ENCODE measurements around the gene ZCCHC3.

Gene ZCCHC3

DNA sequence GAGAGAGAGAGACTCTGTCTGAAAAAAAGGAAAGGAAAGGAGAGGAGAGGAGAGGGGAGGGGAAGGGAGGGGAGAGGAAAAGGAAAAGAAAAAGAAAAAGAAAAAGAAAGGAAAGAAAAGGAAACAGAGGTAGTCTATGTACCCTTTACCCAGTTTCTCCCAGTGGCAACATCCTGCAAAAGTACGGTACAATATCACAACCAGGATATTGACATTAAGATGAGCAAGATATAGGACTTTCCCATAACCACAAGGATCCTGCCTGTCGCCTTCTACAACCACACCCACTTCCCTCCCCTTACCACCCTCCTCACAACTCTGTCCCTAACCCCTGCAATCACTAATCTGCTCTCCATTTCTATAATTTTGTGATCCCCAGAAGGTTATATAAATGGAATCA is 10.9 kb upstream of the ZCCHC3 start:
- DNase-seq = no peak

DNA sequence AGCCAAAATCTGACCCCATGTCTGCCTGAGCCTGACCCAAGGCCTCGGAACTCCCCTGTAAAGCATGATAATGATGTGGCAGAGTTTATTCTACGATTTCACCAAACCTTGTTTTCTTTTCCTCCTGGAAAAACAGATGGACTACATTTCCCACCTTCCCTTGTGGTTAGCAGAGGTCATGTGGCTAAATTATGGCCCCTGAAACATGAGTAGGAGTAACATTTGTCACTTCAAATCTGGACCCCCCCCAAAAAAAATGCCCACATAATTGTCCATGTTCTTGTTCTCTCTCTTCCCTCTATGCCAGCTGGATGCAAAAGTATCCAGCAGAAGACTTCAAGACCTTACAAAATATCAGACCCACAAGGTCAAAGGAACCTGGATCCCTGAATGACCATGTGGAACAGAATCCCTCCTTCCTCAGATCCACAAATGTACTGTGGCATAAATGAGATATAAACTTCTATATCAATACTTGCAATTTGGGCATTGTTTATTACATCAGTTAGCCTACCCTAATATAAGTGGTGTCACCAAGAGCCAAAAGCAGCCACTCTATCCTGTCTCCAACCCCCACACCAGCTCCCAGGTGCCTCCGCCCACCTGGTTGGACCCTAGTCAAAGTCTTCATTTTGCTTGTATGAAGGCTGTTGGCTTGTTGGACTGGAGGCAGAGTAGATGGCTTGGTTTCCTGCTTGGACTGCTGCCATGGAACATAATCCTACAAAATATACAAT is 8.2 kb upstream of the ZCCHC3 start:
- DNase-seq = peak; percentile 26

DNA sequence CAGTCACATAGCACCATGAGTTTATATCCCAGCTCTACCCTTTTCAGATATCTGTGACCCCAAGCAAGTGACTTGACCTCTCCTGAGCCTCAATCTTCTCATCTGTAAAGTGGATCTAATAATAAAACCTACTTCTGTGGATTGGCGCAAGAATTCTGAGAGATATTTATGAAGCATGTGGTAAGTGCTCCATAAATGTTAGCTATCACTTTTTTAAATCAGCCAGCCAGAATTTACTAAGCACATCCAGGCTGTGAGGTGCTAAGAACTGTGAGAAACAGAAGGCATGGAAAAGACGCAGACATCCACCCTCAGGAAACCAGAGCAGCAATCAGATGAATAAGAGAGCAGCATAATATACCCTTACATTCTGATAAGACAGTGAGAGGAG is 7.7 kb upstream of the ZCCHC3 start:
- DNase-seq = no peak

DNA sequence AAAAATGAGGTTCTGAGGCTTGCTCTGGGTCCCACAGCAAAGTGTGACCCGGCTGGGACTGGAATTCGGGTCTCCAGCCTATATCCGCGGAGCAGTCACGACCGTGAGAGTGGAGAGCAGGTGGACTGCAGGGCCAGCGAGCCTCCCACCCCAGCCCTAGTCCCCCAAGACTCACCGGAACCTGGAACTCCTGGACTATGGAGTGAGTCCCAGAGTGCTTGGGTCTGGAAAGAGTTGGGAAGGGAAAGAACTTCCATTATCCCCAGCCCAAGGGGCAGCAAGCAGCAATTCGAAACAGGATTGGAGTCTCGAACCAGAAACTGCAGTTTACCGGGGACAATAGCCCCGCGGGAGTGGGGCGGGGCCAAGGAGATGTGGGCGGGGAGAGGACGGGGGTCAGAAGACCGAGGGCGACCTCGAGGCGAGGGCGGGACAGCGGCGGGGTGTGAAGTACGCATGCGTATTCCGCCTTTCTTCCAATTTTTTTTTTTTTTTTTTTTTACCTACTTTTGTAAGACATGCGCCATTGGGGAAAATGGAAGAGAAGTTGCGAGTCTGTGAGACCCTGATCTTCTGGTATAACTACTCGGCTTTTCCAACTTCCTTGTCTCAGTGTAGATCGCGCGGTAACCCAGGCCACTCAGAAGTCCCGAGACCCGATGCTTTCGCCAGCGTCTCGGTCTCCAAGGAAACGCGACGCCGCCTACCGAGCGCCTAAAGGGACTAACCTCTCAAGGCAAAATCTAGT is 7.1 kb upstream of the ZCCHC3 start, which contains the start of gene C20orf96:
TSS of gene C20orf96 (minus strand) at position 667 of the 748 bp plus-strand sequence. CDS start at position 527, 140 bp downstream.
- DNase-seq = peak; percentile 95

DNA sequence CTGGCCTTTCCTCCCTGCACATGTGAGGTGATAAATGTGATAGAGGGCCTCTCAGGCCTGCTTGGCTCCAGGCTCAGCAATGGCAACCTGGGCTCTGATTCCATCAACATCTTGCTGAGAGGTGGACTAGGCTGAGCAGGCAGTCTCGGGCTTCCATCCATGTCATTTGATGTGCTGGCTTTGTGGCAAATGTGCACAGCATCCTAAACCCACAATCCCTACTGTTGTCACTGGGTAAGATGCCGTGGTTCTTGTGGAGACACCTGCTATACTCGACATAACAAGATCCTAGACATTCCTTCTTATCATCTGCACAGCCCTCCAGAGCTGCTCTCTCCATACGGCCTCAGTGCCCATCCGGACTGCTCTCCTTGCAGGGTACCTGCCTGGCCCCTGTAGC is 2.8 kb upstream of the ZCCHC3 start:
- no peak for DNase-seq

DNA sequence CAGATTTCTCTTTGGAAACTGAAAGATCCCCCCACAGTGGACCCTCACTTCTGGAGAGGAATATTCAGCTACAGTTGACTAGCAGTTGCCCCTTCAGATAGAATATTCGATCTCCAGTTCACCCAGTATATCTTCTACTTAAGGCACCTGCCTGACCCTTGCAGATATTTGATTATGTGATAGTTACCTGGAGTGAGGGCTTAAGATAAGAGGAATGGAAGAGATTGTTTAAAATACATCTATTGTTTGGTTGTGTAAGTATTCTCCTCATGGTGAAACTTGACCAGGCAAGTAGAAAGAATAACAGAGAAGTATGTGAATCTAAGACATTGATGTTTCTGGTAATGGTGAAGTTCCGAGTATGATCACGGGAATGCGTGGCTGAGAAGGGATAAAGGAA is 1.6 kb upstream of the ZCCHC3 start:
- no peak for DNase-seq

DNA sequence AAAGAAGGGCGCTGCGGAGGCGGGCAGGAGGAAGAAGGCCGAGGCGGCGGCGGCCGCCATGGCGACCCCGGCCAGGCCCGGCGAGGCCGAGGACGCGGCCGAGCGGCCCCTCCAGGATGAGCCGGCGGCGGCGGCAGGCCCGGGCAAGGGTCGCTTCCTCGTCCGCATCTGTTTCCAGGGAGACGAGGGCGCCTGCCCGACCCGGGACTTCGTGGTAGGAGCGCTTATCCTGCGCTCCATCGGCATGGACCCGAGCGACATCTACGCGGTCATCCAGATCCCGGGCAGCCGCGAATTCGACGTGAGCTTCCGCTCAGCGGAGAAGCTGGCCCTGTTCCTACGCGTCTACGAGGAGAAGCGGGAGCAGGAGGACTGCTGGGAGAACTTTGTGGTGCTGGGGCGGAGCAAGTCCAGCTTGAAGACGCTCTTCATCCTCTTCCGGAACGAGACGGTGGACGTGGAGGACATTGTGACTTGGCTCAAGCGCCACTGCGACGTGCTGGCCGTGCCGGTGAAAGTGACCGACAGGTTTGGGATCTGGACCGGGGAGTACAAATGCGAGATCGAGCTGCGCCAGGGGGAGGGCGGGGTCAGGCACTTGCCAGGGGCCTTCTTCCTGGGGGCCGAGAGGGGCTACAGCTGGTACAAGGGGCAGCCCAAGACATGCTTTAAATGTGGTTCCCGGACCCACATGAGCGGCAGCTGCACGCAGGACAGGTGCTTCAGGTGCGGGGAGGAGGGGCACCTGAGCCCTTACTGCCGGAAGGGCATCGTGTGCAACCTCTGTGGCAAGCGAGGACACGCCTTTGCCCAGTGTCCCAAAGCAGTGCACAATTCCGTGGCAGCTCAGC is 780 bp downstream of the ZCCHC3 start:
- peak; percentile 65 for DNase-seq

DNA sequence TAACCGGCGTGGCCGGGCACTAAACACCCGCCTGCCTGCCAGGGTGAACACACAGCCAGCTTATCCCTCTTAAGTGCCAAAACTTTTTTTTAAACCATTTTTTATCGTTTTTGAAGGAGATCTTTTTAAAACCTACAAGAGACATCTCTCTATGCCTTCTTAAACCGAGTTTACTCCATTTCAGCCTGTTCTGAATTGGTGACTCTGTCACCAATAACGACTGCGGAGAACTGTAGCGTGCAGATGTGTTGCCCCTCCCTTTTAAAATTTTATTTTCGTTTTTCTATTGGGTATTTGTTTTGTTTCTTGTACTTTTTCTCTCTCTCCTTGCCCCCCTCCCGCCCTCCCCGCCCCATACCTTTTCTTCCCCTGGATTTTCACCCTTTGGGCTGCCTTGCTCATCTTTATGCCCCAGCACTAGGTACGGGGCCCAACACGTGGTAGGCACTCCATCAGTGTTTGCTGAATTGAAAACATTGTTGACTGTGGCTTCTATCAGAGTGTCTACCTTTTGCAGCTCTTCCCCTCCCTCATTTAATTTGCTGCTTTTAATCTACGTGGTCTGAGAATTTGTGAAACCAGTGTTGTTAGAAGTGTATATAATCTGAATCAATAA is 1.5 kb downstream of the ZCCHC3 start:
- no peak for DNase-seq

DNA sequence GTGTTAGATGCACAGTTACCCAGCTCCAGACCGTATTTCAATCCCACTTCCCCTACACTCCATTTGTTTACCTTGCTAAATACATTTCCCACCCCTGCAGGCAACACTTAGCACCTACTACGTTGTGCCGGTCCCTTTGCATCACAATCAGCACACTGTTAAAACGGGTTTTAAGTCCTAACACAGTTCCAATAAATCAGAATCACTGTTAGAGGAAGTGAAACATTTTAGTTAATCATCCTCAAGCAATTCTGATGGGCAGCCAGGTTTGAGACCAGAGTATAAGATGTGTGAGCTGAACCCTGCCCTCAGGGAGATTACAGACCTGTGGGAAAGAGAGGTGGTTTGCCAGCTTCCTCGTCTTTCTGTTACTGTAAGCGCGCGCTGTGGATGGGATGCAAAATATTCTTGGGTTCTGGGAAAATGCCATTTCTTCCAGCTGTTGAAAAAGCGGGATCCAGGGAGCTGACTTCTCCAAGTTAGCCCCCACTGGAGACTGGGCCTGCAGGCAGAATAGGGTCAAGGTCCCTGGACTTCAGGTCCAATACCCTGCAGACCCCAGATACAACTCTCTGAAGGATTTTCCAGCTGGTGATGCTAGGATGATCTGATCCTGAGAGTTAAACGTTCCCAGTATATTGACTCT is 3.1 kb downstream of the ZCCHC3 start:
- DNase-seq = no peak

DNA sequence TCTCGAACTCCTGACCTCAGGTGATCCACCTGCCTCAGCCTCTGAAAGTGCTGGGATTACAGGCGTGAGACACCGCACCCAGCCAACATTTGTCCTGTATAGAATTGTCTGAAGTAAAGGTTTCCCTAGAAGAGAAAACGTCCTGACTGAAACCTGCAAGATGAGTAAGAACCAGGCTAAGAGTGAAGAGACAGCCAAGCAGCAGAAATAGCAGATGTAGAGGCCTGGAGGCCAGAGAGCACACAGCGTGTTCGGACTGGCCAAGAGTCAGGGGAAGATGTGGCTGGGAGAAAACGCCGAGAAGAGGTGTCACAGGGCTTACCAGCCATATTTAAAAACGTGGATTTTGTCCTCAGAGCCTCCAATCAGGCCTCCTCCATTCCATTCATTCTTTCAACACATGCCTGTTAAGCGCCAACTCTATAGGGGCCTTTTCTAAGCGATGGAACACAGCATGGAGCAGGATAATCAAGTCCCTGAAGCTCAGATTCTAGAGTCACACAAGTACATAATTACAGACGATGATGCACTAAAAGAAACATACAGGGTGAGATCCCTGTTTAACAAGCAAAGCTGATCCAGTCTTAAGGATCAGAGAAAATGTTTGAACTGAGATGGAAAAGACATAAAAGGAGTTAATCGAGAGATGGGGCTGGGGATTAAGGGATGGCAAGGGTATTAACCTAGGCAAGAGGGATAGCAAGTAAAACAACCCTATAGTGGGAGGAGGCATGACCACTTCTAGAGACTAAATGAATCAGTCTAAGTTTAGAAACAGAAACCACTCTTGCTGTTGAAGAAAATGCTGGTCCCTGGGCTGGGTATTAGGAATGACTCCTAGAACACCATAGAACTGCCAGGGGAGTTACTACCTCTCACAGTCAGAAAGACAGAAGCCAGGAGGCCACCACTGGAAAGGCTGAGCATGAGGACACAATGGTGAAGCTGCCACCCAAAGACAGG is 4.8 kb downstream of the ZCCHC3 start:
- no peak for DNase-seq

DNA sequence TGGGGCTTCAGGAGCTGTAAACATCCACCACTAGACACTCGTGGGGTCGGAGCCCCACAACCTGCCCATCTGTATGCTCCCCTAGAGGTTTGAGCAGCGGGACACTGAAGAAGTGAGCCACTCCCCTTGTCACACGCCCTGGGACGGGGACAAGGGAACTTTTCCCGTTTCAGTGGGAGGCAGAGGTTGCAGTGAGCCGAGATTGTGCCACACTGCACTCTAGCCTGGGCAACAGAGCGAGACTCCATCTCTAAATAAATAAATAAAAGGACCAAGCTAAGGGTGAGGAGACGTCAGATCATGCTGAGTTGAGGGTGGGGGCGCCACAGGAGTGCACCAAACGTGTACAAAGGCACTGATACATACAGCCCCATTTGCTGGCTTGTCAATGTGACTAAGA is 8.4 kb downstream of the ZCCHC3 start:
- DNase-seq = no peak

DNA sequence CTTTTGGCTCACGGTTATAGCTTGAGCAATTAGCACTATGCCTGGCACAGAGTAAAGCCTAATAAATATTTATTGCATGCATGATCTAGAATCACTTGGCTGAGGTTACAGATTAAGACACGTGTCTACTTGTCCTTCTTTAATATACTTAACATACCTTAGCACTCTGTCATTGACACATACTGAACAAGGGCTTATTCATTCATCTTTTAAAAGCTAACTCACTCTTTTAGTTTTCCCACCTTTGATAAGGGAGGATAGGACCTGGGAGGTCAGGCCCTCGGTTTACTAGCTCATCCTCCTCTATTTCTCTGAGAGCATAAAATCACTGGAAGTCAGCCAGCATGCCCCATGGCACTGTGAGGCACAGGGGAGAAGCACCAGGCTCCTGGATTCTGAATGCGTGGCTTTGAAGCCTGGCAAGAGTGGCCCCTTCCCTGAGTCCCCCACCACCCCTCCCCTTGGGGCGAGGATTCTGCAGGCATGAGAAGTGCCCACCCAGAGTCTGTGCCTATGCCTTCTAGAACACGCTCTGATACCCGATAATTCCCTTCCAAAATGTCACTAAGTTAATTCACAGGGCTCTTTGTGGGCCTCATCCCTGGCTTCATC is 11.2 kb downstream of the ZCCHC3 start:
- no peak for DNase-seq

DNA sequence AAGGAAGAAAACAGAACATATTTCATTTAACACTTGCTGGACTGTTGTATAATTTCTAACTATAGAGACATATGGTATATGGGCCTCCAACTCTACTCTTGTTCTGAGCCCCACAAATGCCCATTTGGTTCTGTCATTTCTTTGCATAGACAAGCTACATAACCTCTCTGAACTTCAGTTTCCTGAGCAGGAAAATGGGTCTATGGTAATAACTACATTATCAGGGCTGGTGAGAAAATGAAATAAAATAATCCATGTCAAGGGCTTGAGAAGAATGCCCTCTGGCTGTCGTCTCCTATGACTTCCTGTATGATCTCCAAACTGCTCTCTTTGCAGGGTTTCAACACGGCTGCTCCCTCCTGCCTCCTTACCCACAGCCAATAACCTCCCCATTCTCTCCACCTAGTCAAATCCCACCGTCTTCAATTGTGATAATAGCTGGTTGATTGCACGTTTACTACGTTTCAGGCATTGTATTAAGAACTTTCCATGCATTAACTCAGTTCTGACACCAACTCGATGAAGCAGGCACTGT is 12.0 kb downstream of the ZCCHC3 start:
- peak; percentile 63 for DNase-seq

DNA sequence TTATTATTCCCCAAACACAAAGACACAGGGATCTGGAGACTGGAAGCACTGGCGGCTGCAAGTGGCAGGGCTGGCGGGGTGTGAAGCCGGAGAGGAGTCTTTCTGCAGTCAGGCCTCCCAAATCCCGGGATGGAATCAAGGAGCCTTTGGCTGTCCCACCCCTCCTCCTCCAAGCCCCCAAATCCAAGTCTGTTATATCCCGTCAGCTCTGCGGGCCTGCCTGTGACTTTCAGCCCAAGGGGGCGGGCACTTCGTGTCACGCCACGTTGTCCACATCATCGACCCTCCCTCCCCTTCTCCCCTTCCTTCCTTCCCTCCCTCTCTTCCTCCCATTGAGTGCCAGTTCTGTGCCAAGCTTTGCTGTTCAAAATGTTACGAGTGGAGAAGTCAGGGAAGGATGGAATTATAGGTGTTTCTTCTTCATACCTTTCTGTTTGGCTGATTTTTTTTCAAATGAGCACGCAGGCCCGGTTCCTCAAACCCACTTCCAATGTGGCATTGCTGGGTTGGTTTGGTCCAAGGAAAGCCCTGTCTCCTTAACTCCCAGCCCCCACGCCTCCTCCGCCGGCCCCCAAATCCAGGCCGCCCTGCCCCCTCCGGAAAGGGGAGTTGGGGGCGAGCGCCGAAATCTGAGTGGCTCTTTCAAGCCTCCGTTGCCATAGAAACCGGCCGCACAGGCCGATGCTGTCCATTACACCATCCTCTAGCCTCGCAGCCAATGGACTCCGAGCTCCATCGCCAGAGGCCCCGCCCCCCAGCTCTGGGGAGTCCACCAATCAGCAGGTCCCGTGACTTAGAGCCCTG is 12.7 kb downstream of the ZCCHC3 start:
- peak; percentile 100 for DNase-seq

DNA sequence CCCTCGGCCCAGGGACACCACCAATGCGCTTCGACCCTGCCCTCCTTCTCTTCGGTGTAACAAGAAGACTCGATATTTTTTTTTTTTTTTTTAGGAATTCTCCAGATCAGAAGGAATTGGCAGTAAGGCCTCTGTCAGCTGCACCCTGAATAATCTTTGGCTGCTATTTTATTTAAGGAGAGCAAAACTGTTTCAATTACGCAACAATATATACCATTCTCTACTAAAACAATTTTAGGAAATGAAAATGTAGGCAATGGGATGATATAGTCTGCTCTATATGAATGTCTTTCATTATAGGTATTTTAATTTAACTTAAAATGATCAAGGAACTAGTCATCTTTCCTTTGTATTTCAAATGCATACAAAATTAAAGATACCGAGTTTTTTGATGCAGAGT is 13.3 kb downstream of the ZCCHC3 start:
- DNase-seq = no peak

DNA sequence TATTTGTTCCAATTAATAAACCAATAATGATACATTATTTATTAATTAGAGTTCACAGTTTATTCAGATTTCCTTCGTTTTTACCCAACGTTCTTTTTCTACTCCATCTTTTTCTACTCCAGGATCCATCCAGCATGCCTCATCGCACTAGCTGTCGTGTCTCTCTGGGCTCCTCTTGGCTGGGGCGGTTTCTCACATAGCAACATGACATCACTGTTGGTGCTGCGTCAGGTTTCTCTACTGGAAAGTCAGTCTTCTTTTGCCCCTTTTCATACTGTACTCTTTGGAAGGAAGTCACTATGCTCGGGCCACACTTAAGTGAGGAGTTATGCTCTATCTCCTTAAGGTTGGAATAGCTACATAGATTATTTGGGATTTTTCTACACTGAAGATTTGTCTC is 14.2 kb downstream of the ZCCHC3 start:
- no peak for DNase-seq

DNA sequence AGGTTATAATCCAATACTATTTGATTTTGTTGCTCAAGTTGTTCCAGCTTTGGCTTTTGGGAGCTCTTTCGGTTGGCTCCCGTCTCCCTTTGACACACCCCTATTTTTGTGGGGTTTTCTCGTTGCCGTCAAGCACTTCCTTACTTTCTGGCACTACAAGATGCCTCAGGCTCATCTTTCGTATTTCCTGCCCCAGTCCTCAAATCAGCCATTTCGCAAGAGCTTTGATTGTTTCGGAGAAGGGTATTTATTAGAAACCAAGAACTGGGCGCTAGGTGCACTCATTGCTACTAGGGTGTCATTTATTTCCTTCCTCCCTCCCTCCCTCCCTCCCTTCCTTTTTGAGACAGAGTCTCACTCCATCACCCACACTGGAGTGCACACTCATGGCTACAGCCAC is 14.7 kb downstream of the ZCCHC3 start:
- no peak for DNase-seq

DNA sequence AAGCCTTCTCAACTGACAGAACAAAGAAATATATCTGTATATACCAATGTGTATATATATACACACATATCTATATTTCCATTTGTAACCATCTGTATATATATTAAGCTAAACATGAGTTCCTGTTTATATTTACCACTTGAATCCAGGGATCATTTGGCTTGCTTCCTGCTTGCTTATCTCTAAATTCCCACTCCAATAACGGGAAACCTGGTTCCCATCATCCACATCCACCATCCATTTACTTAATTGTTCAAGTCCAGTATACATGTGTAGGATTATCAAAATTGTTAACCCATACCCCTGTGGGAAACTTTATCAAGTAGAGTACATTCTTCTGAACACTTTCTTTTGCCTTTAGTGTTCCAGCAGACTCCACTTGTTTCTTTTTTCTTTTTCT is 15.5 kb downstream of the ZCCHC3 start:
- no peak for DNase-seq

DNA sequence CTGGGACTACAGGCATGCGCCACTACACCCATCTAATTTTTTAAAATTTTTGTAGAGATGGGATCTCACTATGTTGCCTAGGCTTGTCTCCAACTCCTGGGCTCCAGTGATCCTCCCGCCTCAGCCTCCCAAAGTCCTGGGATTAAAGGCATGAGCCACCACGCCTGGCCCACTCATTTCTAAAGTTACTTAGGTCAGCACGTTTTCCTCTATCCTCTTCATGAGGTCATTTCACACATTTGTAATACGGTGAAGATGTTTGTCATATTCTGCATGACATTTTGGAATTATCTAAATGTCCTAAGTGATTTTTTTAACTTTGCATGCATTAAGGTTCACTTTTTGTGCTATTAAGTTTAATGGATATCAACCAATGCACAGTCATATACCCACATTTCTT is 16.0 kb downstream of the ZCCHC3 start:
- DNase-seq = no peak

DNA sequence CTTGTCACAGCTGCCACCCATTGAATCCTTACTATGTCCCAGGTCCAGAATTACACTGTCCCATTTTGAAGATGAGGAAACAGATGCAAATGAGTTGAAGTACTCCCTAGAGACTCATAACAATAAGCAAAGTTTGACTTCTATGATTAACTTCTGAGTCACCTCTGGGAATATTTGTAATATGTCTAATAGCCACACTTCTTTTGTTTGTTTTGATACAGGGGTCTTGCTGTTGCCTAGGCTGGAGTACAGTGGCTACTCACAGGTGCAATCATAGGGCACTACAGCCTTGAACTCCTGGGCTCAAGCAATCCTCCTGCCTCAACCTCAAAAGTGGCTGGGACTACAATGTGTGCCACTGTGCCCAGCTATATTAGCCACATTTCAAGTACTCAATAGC is 16.6 kb downstream of the ZCCHC3 start:
- DNase-seq = no peak
